GM12801 (cell line): Measurements from ENCODE around the gene TMEM87A.

Source experiments
- CTCF ChIP-seq: IDR thresholded peaks from one replicate; pipeline ENCODE4 v1.5.1; 2011; ENCODE audit warnings: control low read depth; ENCODE audit not compliant: insufficient read length; ENCODE audit errors: extremely low read depth

TMEM87A gene

GRCh38 chr15:42213511-42213910, 59.7 kb downstream of the TMEM87A start:
- no peak for TF ChIP-seq CTCF

GRCh38 chr15:42210696-42211095, 62.5 kb downstream of the TMEM87A start:
- no peak for TF ChIP-seq CTCF

GRCh38 chr15:42207674-42208579, 65.3 kb downstream of the TMEM87A start, which contains the start of gene VPS39:
VPS39 (minus strand) TSS chr15:42208304; CDS start chr15:42208153, 151 bp downstream.
- TF ChIP-seq CTCF = no peak

GRCh38 chr15:42206406-42206805, 66.8 kb downstream of the TMEM87A start:
- TF ChIP-seq CTCF = no peak

GRCh38 chr15:42203891-42204290, 69.3 kb downstream of the TMEM87A start:
- TF ChIP-seq CTCF = no peak

- TF ChIP-seq CTCF = no peak
These were observed 70.6 kb downstream of the TMEM87A start for GRCh38 chr15:42202653-42203052.

- no peak for TF ChIP-seq CTCF
These were observed 71.4 kb downstream of the TMEM87A start for GRCh38 chr15:42201801-42202200.
